ENCODE data around the gene UIMC1. TPM values are rescaled to one million over a fixed set of nuclear protein-coding genes. Genes with fewer than 3 reads are reported as not detected.

The UIMC1 gene
- total RNA-seq, 2 donors from 2014 or later: 42.5 to 43.0 TPM

- H3K27me3 Mint-ChIP-seq: no peaks in the 10 kb centered on the region
Measured at GRCh38 chr5:176884571-176884890, 122.0 kb downstream of the UIMC1 start.

GRCh38 chr5:176883700-176884570 is 122.6 kb downstream of the UIMC1 start:
- Mint-ChIP-seq H3K9me3 (no peaks in the 10 kb centered on the region), H3K27me3 (no peaks in the 10 kb centered on the region)

More at GRCh38 chr5:176884571-176884890, 122.0 kb downstream of the UIMC1 start:
- Mint-ChIP-seq H3K27ac (peak overlapping the region; percentile 63), H3K4me1 (peaks cover 10% of the 10 kb centered on the region), H3K9me3 (no peaks in the 10 kb centered on the region), H3K36me3 (ENCODE audit: low read depth) (no peaks in the 10 kb centered on the region), H3K4me3 (no peak overlapping the region)
- no peak for ATAC-seq (replicated peaks)

GRCh38 chr5:176882567-176882903 is 124.0 kb downstream of the UIMC1 start:
- Mint-ChIP-seq H3K9me3 (no peaks in the 10 kb centered on the region), H3K36me3 (ENCODE audit: low read depth) (no peaks in the 10 kb centered on the region), H3K4me3 (no peak overlapping the region), H3K27me3 (peaks cover 3% of the 10 kb centered on the region), H3K27ac (no peak overlapping the region), H3K4me1 (peaks cover 10% of the 10 kb centered on the region)
- no peak for ATAC-seq (replicated peaks)

More at GRCh38 chr5:176883700-176884570, 122.6 kb downstream of the UIMC1 start:
- peaks cover 10% of the 10 kb centered on the region for H3K4me1 Mint-ChIP-seq
- H3K36me3 Mint-ChIP-seq (ENCODE audit: low read depth): no peaks in the 10 kb centered on the region
- peak overlapping the region; percentile 63 for H3K27ac Mint-ChIP-seq
- no peak overlapping the region for H3K4me3 Mint-ChIP-seq
- no peak for ATAC-seq (replicated peaks)

- H3K27ac Mint-ChIP-seq: no peak overlapping the region
- ATAC-seq (replicated peaks): no peak
- H3K4me1 Mint-ChIP-seq: peaks cover 10% of the 10 kb centered on the region
- H3K27me3 Mint-ChIP-seq: peaks cover 3% of the 10 kb centered on the region
- H3K9me3 Mint-ChIP-seq: no peaks in the 10 kb centered on the region
- no peak overlapping the region for H3K4me3 Mint-ChIP-seq
- H3K36me3 Mint-ChIP-seq (ENCODE audit: low read depth): no peaks in the 10 kb centered on the region
Measured at GRCh38 chr5:176881816-176882566, 124.6 kb downstream of the UIMC1 start.

GRCh38 chr5:176881021-176881749 is 125.4 kb downstream of the UIMC1 start:
- Mint-ChIP-seq H3K27ac (no peak overlapping the region), H3K4me3 (no peak overlapping the region), H3K27me3 (peaks cover 8% of the 10 kb centered on the region), H3K4me1 (peaks cover 13% of the 10 kb centered on the region), H3K9me3 (no peaks in the 10 kb centered on the region), H3K36me3 (ENCODE audit: low read depth) (no peaks in the 10 kb centered on the region)
- no peak for ATAC-seq (replicated peaks)

GRCh38 chr5:176880366-176881020 is 126.1 kb downstream of the UIMC1 start:
- Mint-ChIP-seq H3K9me3 (no peaks in the 10 kb centered on the region), H3K4me1 (peaks cover 20% of the 10 kb centered on the region), H3K27me3 (peaks cover 15% of the 10 kb centered on the region), H3K4me3 (no peak overlapping the region), H3K36me3 (ENCODE audit: low read depth) (no peaks in the 10 kb centered on the region), H3K27ac (no peak overlapping the region)
- ATAC-seq (replicated peaks): no peak

GRCh38 chr5:176879663-176880361 is 126.8 kb downstream of the UIMC1 start:
- Mint-ChIP-seq H3K9me3 (no peaks in the 10 kb centered on the region), H3K36me3 (ENCODE audit: low read depth) (no peaks in the 10 kb centered on the region), H3K4me1 (peaks cover 18% of the 10 kb centered on the region), H3K27ac (no peak overlapping the region), H3K27me3 (peaks cover 22% of the 10 kb centered on the region), H3K4me3 (no peak overlapping the region)
- ATAC-seq (replicated peaks): no peak

GRCh38 chr5:176878906-176879662 is 127.5 kb downstream of the UIMC1 start:
- Mint-ChIP-seq H3K27me3 (peaks cover 22% of the 10 kb centered on the region), H3K4me3 (no peak overlapping the region), H3K4me1 (peaks cover 11% of the 10 kb centered on the region), H3K36me3 (ENCODE audit: low read depth) (no peaks in the 10 kb centered on the region), H3K27ac (no peak overlapping the region), H3K9me3 (no peaks in the 10 kb centered on the region)
- no peak for ATAC-seq (replicated peaks)

- Mint-ChIP-seq H3K4me3 (no peak overlapping the region), H3K9me3 (no peaks in the 10 kb centered on the region), H3K27me3 (peaks cover 22% of the 10 kb centered on the region), H3K4me1 (peaks cover 10% of the 10 kb centered on the region), H3K36me3 (ENCODE audit: low read depth) (peaks cover under 1% of the 10 kb centered on the region), H3K27ac (no peak overlapping the region)
- no peak for ATAC-seq (replicated peaks)
Measured at GRCh38 chr5:176878463-176878862, 128.1 kb downstream of the UIMC1 start.

- H3K36me3 Mint-ChIP-seq (ENCODE audit: low read depth): peaks cover 6% of the 10 kb centered on the region
- peaks cover 10% of the 10 kb centered on the region for H3K4me1 Mint-ChIP-seq
- peaks cover 4% of the 10 kb centered on the region for H3K9me3 Mint-ChIP-seq
- H3K4me3 Mint-ChIP-seq: no peak overlapping the region
- H3K27ac Mint-ChIP-seq: no peak overlapping the region
- peaks cover 22% of the 10 kb centered on the region for H3K27me3 Mint-ChIP-seq
- ATAC-seq (replicated peaks): no peak
Measured at GRCh38 chr5:176877793-176878331, 128.7 kb downstream of the UIMC1 start.

GRCh38 chr5:176876506-176877431 is 129.8 kb downstream of the UIMC1 start:
- peaks cover 6% of the 10 kb centered on the region for H3K36me3 Mint-ChIP-seq (ENCODE audit: low read depth)
- H3K4me1 Mint-ChIP-seq: peaks cover 10% of the 10 kb centered on the region
- H3K27me3 Mint-ChIP-seq: peaks cover 22% of the 10 kb centered on the region
- ATAC-seq (replicated peaks): no peak
- peaks cover 4% of the 10 kb centered on the region for H3K9me3 Mint-ChIP-seq
- no peak overlapping the region for H3K27ac Mint-ChIP-seq
- no peak overlapping the region for H3K4me3 Mint-ChIP-seq

GRCh38 chr5:176875783-176876505 is 130.6 kb downstream of the UIMC1 start:
- H3K27me3 Mint-ChIP-seq: peaks cover 22% of the 10 kb centered on the region
- peaks cover 6% of the 10 kb centered on the region for H3K36me3 Mint-ChIP-seq (ENCODE audit: low read depth)
- H3K4me3 Mint-ChIP-seq: no peak overlapping the region
- ATAC-seq (replicated peaks): no peak
- no peak overlapping the region for H3K27ac Mint-ChIP-seq
- peaks cover 4% of the 10 kb centered on the region for H3K9me3 Mint-ChIP-seq
- H3K4me1 Mint-ChIP-seq: peaks cover 10% of the 10 kb centered on the region
